PFSK-1 (cell line): ENCODE data around the gene DEFB126. TPM values are rescaled to one million over a fixed set of nuclear protein-coding genes. Genes with fewer than 3 reads are reported as not detected.

Source experiments
- FOXP2 ChIP-seq: optimal IDR thresholded peaks from 2 replicates; pipeline ENCODE3; 2011; ENCODE audit warnings: borderline replicate concordance, control low read depth, inconsistent platforms; ENCODE audit not compliant: insufficient read depth; ENCODE audit errors: extremely low read length, extremely low read depth
- POLR2AphosphoS5 ChIP-seq: IDR thresholded peaks from 2 replicates; pipeline ENCODE4 v1.6.1; 2012; ENCODE audit warnings: low read depth, mild to moderate bottlenecking, control low read depth, low read length, moderate library complexity
- REST ChIP-seq, 2 experiments: IDR thresholded peaks; 2 replicates each; pipeline versions ENCODE4 v1.6.1 to v1.8.0; 2011 to 2012; ENCODE audit warnings: low read depth in 2 of 2, low read length in 2 of 2, control low read depth in 1 of 2, inconsistent platforms in 1 of 2, mild to moderate bottlenecking in 1 of 2, moderate library complexity in 1 of 2; ENCODE audit not compliant: insufficient read depth in 1 of 2
- SIN3A ChIP-seq: IDR thresholded peaks from 2 replicates; pipeline ENCODE4 v1.6.1; 2012; ENCODE audit warnings: mild to moderate bottlenecking, low read length, moderate library complexity, borderline replicate concordance; ENCODE audit not compliant: insufficient read depth
- TAF1 ChIP-seq: IDR thresholded peaks from 2 replicates; pipeline ENCODE4 v1.6.1; 2012; ENCODE audit warnings: low read length, control low read depth, borderline replicate concordance; ENCODE audit not compliant: insufficient read depth
- polyA plus RNA-seq: library from polyadenylated mRNA; unstranded; fragments of >200 nt; gene quantifications from one replicate; pipeline ENCODE4 v1.2.1, GENCODE V29; 2012; ENCODE audit warnings: low read depth, missing spikeins; ENCODE audit not compliant: insufficient read length

Gene DEFB126
- polyA plus RNA-seq: not detected

GRCh38 chr20:142290-142689 lies at the start of gene DEFB126:
TSS of gene DEFB126 (plus strand) at chr20:142590. CDS start at chr20:142629, 39 bp downstream.
- TF ChIP-seq POLR2AphosphoS5: no peak
- TF ChIP-seq REST (IDR thresholded peaks at IDR 0.05; ENCODE audit: insufficient read depth in 1 of 2, low read depth in 2 of 2, low read length in 2 of 2): no peak
- TF ChIP-seq FOXP2: no peak
- TF ChIP-seq TAF1: no peak
- no peak for TF ChIP-seq SIN3A

GRCh38 chr20:93641-94040 lies 48.7 kb upstream of the DEFB126 start:
- TF ChIP-seq REST (IDR thresholded peaks at IDR 0.05; ENCODE audit: insufficient read depth in 1 of 2, low read depth in 2 of 2, low read length in 2 of 2) (no peak), SIN3A (no peak), FOXP2 (no peak), POLR2AphosphoS5 (no peak), TAF1 (no peak)

GRCh38 chr20:95215-95614 lies 47.2 kb upstream of the DEFB126 start:
- TF ChIP-seq TAF1 (no peak), SIN3A (no peak), REST (IDR thresholded peaks at IDR 0.05; ENCODE audit: insufficient read depth in 1 of 2, low read depth in 2 of 2, low read length in 2 of 2) (no peak), FOXP2 (no peak), POLR2AphosphoS5 (no peak)

- TF ChIP-seq REST (IDR thresholded peaks at IDR 0.05; ENCODE audit: insufficient read depth in 1 of 2, low read depth in 2 of 2, low read length in 2 of 2) (no peak), TAF1 (no peak), POLR2AphosphoS5 (no peak), FOXP2 (no peak), SIN3A (no peak)
Observed at GRCh38 chr20:101975-102374, 40.4 kb upstream of the DEFB126 start.

- TF ChIP-seq SIN3A: no peak
- no peak for TF ChIP-seq FOXP2
- no peak for TF ChIP-seq POLR2AphosphoS5
- TF ChIP-seq REST (IDR thresholded peaks at IDR 0.05; ENCODE audit: insufficient read depth in 1 of 2, low read depth in 2 of 2, low read length in 2 of 2): no peak
- TF ChIP-seq TAF1: no peak
Observed at GRCh38 chr20:103456-103855, 38.9 kb upstream of the DEFB126 start.
